ENCODE measurements around the gene FN1.

Gene FN1

GRCh38 chr2:215439980-215440512 is 4.2 kb upstream of the FN1 start:
- Histone ChIP-seq H3K4me1 (ENCODE audit: insufficient read depth, low read length) (peaks cover 10% of the 10 kb centered on the region), H3K4me3 (ENCODE audit: low read depth in 1 of 2, low read length in 2 of 2) (no peak overlapping the region), H3K9ac (ENCODE audit: low read length) (no peak overlapping the region), H3K9me3 (ENCODE audit: low read length) (no peaks in the 10 kb centered on the region), H3K27ac (ENCODE audit: low read depth, low read length) (no peak overlapping the region), H3K27me3 (ENCODE audit: control insufficient read depth in 1 of 2, insufficient read depth in 2 of 2, low read length in 2 of 2) (no peaks in the 10 kb centered on the region), H3K36me3 (ENCODE audit: insufficient read depth, low read length) (no peaks in the 10 kb centered on the region)

- Histone ChIP-seq H3K27me3 (ENCODE audit: control insufficient read depth in 1 of 2, insufficient read depth in 2 of 2, low read length in 2 of 2) (no peaks in the 10 kb centered on the region), H3K4me3 (ENCODE audit: low read depth in 1 of 2, low read length in 2 of 2) (no peak overlapping the region), H3K36me3 (ENCODE audit: insufficient read depth, low read length) (no peaks in the 10 kb centered on the region), H3K9ac (ENCODE audit: low read length) (no peak overlapping the region), H3K9me3 (ENCODE audit: low read length) (no peaks in the 10 kb centered on the region), H3K27ac (ENCODE audit: low read depth, low read length) (no peak overlapping the region), H3K4me1 (ENCODE audit: insufficient read depth, low read length) (peaks cover 10% of the 10 kb centered on the region)
Observed at GRCh38 chr2:215439404-215439803, 3.5 kb upstream of the FN1 start.

- Histone ChIP-seq H3K27ac (ENCODE audit: low read depth, low read length) (peak overlapping the region; percentile 94), H3K36me3 (ENCODE audit: insufficient read depth, low read length) (peaks cover 8% of the 10 kb centered on the region), H3K27me3 (ENCODE audit: control insufficient read depth in 1 of 2, insufficient read depth in 2 of 2, low read length in 2 of 2) (no peaks in the 10 kb centered on the region), H3K9me3 (ENCODE audit: low read length) (no peaks in the 10 kb centered on the region), H3K9ac (ENCODE audit: low read length) (peak overlapping the region; percentile 81), H3K4me3 (ENCODE audit: low read depth in 1 of 2, low read length in 2 of 2) (peak overlapping the region in 1 of 2 donors; percentile 65), H3K4me1 (ENCODE audit: insufficient read depth, low read length) (peaks cover 16% of the 10 kb centered on the region)
Observed at GRCh38 chr2:215437614-215438013, 1.7 kb upstream of the FN1 start.

GRCh38 chr2:215436705-215437565 is 1.1 kb upstream of the FN1 start:
- Histone ChIP-seq H3K4me3 (ENCODE audit: low read depth in 1 of 2, low read length in 2 of 2) (peak overlapping the region; percentile 62 to 65), H3K9ac (ENCODE audit: low read length) (peak overlapping the region; percentile 81), H3K36me3 (ENCODE audit: insufficient read depth, low read length) (peaks cover 15% of the 10 kb centered on the region), H3K27ac (ENCODE audit: low read depth, low read length) (peak overlapping the region; percentile 94), H3K4me1 (ENCODE audit: insufficient read depth, low read length) (peaks cover 22% of the 10 kb centered on the region), H3K27me3 (ENCODE audit: control insufficient read depth in 1 of 2, insufficient read depth in 2 of 2, low read length in 2 of 2) (no peaks in the 10 kb centered on the region), H3K9me3 (ENCODE audit: low read length) (no peaks in the 10 kb centered on the region)

- H3K4me3 ChIP-seq (ENCODE audit: low read depth in 1 of 2, low read length in 2 of 2) = peak overlapping the region; percentile 81 to 94
- H3K9ac ChIP-seq (ENCODE audit: low read length) = peak overlapping the region; percentile 59
- peaks cover 30% of the 10 kb centered on the region for H3K36me3 ChIP-seq (ENCODE audit: insufficient read depth, low read length)
- peaks cover 37% of the 10 kb centered on the region for H3K4me1 ChIP-seq (ENCODE audit: insufficient read depth, low read length)
- peak overlapping the region; percentile 95 for H3K27ac ChIP-seq (ENCODE audit: low read depth, low read length)
- H3K9me3 ChIP-seq (ENCODE audit: low read length) = no peaks in the 10 kb centered on the region
- no peaks in the 10 kb centered on the region for H3K27me3 ChIP-seq (ENCODE audit: control insufficient read depth in 1 of 2, insufficient read depth in 2 of 2, low read length in 2 of 2)
Observed at GRCh38 chr2:215435280-215435869, 493 bp downstream of the FN1 start.

- peaks cover 37% of the 10 kb centered on the region for H3K36me3 ChIP-seq (ENCODE audit: insufficient read depth, low read length)
- H3K9ac ChIP-seq (ENCODE audit: low read length) = peak overlapping the region; percentile 59
- H3K4me1 ChIP-seq (ENCODE audit: insufficient read depth, low read length) = peaks cover 44% of the 10 kb centered on the region
- H3K4me3 ChIP-seq (ENCODE audit: low read depth in 1 of 2, low read length in 2 of 2) = peak overlapping the region; percentile 81 to 94
- H3K27ac ChIP-seq (ENCODE audit: low read depth, low read length) = peak overlapping the region; percentile 95
- H3K27me3 ChIP-seq (ENCODE audit: control insufficient read depth in 1 of 2, insufficient read depth in 2 of 2, low read length in 2 of 2) = no peaks in the 10 kb centered on the region
- H3K9me3 ChIP-seq (ENCODE audit: low read length) = no peaks in the 10 kb centered on the region
Observed at GRCh38 chr2:215434447-215435279, 1.2 kb downstream of the FN1 start.

- H3K9me3 ChIP-seq (ENCODE audit: low read length) = no peaks in the 10 kb centered on the region
- H3K4me1 ChIP-seq (ENCODE audit: insufficient read depth, low read length) = peaks cover 47% of the 10 kb centered on the region
- no peaks in the 10 kb centered on the region for H3K27me3 ChIP-seq (ENCODE audit: control insufficient read depth in 1 of 2, insufficient read depth in 2 of 2, low read length in 2 of 2)
- H3K36me3 ChIP-seq (ENCODE audit: insufficient read depth, low read length) = peaks cover 54% of the 10 kb centered on the region
- H3K9ac ChIP-seq (ENCODE audit: low read length) = peak overlapping the region; percentile 20
- H3K4me3 ChIP-seq (ENCODE audit: low read depth in 1 of 2, low read length in 2 of 2) = peak overlapping the region; percentile 28 to 49
- peak overlapping the region; percentile 10 for H3K27ac ChIP-seq (ENCODE audit: low read depth, low read length)
Observed at GRCh38 chr2:215432759-215433594, 2.9 kb downstream of the FN1 start.

GRCh38 chr2:215431778-215432758 is 3.8 kb downstream of the FN1 start:
- H3K4me1 ChIP-seq (ENCODE audit: insufficient read depth, low read length) = peaks cover 37% of the 10 kb centered on the region
- no peaks in the 10 kb centered on the region for H3K9me3 ChIP-seq (ENCODE audit: low read length)
- no peaks in the 10 kb centered on the region for H3K27me3 ChIP-seq (ENCODE audit: control insufficient read depth in 1 of 2, insufficient read depth in 2 of 2, low read length in 2 of 2)
- H3K9ac ChIP-seq (ENCODE audit: low read length) = no peak overlapping the region
- H3K4me3 ChIP-seq (ENCODE audit: low read depth in 1 of 2, low read length in 2 of 2) = no peak overlapping the region
- no peak overlapping the region for H3K27ac ChIP-seq (ENCODE audit: low read depth, low read length)
- H3K36me3 ChIP-seq (ENCODE audit: insufficient read depth, low read length) = peaks cover 62% of the 10 kb centered on the region

- Histone ChIP-seq H3K36me3 (ENCODE audit: insufficient read depth, low read length) (peaks cover 62% of the 10 kb centered on the region), H3K9me3 (ENCODE audit: low read length) (no peaks in the 10 kb centered on the region), H3K4me3 (ENCODE audit: low read depth in 1 of 2, low read length in 2 of 2) (peak overlapping the region in 1 of 2 donors; percentile 23), H3K4me1 (ENCODE audit: insufficient read depth, low read length) (peaks cover 37% of the 10 kb centered on the region), H3K9ac (ENCODE audit: low read length) (no peak overlapping the region), H3K27me3 (ENCODE audit: control insufficient read depth in 1 of 2, insufficient read depth in 2 of 2, low read length in 2 of 2) (no peaks in the 10 kb centered on the region), H3K27ac (ENCODE audit: low read depth, low read length) (no peak overlapping the region)
Observed at GRCh38 chr2:215431290-215431689, 4.6 kb downstream of the FN1 start.
